ENCODE measurements around the gene SLC38A8. TPM values are rescaled to one million over a fixed set of nuclear protein-coding genes. Genes with fewer than 3 reads are reported as not detected.
A peak's percentile ranks its signal among the peaks of the same experiment; 100 is the strongest.

The SLC38A8 gene
- polyA plus RNA-seq, 3 donors = not detected

DNA sequence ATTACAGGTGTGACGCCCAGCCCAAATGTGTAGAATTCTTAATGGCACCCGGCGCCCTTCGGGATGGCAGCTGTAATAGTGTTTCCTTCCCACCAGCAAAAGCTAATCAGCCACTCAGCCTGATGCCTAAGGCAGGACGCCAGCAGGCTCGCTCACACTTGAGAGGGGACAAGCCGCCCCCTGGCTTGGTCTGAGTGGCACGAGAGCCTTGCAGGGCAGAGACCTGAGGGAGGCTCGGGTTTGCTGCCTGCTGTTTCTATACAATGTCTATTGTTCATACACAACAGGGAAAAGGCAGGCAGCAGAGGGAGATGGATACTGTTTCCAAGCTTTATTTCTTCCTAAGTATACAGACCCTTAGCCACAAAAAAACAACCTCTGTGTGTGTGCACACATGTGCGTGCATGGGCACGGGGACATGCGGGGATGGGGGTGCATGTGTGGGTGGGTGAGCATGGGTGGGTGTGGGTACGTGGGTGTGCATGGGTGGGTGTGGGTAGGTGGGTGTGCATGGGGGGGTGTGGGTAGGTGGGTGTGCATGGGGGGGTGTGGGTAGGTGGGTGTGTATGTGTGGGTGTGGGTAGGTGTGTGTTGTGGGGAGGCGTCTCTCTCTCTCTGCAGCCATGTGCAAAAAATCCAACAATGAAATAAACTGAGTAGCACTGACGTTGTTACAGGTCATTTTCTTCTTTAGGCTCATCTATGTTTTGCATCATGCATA, 10.0 kb downstream of the SLC38A8 start:
- no peak for DNase-seq

DNA sequence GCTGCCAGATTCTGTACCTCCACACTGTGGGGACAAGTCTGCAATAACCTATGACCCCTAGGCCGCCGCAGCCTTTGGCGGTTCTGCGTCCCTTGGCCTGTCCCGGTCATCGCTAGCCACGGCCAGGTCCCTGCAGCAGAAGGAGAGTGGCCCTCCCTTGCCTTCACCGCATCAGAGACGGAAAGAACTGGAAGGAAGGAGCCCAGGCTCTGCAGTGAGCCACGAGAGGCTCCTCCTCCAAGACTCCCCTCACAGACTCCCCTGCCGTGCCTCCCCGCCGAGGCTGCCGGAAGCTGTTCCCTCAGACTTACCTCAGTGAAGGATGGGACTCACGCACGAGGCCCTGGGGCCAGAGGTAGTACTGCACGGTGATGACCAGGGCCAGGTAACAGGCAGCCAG, 11.0 kb downstream of the SLC38A8 start:
- DNase-seq = no peak

DNA sequence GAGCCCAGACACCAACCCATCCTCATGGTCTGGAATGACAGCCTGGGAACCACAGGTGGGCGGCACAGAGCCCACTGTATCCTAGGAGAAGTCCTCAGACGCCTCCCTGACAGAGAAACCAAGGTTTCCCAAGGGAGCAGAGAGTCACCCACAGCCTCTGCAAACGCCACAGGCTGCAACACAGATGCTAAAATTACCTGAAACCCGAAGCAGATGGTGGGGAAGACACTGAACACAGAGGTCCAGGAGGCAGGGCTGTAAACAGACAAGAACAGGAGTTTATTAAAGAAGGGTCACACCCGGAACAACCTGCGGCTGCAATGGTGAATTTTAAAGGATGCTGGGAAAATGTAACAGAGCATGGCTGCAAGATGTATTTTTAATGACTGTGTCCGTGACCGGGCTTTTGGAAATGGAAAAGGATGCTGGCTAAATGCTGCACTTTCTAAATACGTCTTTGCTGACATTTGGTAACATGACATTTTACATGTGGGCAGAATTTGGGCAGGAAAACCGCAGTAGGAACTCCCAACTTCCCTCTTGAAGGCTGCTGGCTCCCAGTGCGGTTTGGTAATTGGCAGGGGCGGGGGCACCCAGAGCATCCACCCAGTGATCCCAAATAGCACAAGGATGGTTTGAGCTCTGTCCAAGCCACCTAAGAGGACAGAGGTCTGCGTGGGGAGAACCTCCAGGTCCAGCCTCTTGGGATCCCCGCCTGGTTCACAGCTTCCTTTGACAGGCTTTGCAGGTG, 13.1 kb downstream of the SLC38A8 start:
- no peak for DNase-seq

DNA sequence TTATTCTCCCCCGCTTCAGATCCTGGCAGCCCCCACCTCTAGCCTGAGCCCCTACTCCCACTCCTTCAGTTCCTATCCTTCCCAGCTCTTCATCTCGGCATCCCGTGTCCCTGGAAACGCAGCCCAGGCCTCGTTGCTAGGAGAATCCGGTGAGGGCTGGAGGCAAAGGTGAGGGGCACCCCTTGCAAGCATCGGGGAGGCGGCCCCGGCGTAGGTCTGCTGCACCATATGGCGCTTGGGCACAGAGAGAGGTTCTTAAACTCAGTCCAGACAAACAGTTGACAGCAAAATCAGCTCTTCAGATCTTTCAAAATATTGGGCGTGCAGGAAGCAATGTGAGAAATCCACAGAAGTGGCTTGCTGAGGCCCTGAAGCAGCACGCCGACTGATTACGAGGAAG, 15.0 kb downstream of the SLC38A8 start:
- DNase-seq = no peak

- no peak for DNase-seq
Measured at GRCh38 chr16:84026606-84027005, 16.0 kb downstream of the SLC38A8 start.

- DNase-seq = no peak
Measured at GRCh38 chr16:84024854-84025253, 17.7 kb downstream of the SLC38A8 start.

DNA sequence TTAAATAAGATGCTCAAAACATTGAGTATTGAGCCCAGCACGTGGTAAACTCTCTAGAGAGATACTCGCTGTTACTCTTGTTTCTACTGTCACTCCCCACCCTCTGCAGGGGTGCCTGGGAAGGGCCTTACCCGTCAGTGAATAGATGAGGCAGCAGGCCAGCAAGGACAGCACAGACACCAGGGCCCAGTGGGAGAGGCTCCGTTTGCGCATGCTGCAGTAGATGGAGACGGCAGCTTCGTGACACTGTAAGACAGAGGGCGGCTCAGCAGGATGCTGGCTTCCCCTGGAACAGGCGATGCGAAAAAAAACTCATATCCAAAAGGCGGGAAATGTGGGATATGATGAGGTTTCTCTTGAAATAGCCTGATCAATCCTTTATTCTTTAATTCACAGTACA, 20.0 kb downstream of the SLC38A8 start:
- DNase-seq = no peak

GRCh38 chr16:84021488-84021887, 21.1 kb downstream of the SLC38A8 start:
- no peak for DNase-seq

GRCh38 chr16:84020353-84020752, 22.2 kb downstream of the SLC38A8 start:
- DNase-seq = no peak

GRCh38 chr16:84018710-84019109, 23.9 kb downstream of the SLC38A8 start:
- DNase-seq = no peak

GRCh38 chr16:84016477-84016876, 26.1 kb downstream of the SLC38A8 start:
- no peak for DNase-seq

DNA sequence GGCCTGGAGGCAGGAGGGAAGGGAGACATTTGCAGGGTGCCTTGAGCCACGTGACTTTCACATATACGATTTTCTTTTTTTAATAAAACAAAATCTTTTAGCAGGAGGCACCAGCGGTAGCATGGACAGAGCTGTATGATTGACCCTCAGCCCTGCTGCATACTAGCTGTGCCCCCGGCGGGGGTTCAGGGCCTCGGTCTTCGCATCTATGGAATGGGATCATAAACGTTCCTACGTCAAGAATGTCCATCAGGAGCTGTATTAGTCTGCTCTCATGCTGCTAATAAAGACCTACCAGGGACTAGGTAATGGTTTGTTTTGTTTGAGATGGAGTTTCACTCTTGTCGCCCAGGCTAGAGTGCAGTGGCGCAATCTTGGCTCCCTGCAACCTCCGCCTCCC, 27.2 kb downstream of the SLC38A8 start:
- no peak for DNase-seq

GRCh38 chr16:84014570-84015327, 27.8 kb downstream of the SLC38A8 start:
- no peak for DNase-seq

DNA sequence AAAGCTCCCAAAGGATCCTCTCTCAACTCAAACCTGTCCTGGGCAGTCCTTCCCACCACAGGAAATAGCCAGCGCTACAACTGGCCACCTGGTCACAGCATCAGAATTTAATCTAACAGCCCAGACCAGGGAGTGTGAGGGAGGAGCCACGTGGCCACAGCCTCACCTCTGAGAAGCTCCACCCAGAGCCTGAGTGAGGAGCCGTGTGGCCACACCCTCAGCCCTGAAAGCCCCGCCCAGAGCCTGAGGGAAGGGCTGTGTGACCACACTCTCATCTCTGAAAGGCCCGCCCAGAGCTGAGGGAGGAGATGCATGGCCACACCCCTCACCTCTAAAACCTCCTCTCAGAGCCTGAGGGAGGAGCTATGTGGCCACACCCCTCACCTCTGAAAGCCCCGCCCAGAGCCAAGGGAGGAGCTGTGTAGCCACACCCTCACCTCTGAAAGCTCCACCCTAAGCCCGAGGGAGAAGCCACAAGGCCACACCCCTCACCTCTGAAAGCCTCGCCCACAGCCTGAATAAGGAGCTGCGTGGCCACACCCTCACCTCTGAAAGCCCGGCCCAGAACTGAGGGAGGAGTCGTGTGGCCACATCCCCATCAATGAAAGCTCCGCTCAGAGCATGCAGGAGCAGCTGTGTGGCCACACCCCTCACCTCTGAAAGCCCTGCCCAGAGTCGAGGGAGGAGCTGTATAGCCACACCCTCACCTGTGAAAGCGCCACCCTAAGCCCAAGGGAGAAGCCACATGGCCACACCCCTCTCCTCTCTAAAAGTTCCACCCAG, 28.6 kb downstream of the SLC38A8 start:
- peak; percentile 58 for DNase-seq

DNA sequence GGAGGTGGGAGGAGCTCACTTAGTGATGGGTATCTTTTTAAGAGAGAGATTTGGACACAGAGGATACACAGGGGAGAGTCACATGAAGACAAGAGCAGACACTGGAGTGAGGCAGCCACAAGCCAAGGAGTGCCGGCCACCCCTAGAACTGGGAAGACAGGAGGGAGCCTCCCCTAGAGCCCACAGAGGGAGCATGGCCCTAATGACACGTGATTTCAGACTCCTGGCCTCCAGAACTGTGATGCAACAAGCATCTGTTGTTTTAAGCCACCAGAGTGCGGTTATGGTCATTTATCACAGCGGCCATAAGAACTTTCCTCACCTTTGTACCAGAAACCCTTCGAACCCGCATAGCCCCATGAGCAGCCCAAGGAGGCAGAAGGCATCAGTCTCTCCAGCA, 33.3 kb downstream of the SLC38A8 start:
- no peak for DNase-seq

GRCh38 chr16:84007965-84008364, 34.6 kb downstream of the SLC38A8 start:
- no peak for DNase-seq

DNA sequence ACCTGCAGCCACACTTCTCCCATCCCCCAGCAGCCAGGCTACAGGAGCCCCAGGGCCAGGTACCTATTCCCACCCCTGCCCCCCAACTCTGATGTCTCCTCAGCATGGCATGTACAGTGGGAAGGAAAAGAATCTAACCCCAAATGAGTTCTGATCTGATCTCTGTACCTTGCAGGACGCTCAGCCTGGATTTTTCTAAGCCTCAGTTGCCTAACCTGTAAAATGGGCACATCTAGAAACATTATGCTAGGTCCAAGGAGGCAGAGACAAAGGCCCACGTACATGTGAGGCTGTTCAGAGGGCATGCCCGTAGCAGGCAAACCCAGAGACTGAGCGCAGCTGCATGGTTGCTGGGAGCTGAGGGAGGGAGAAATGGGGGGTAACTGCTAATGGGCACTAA, 35.1 kb downstream of the SLC38A8 start:
- no peak for DNase-seq

- DNase-seq = no peak
Measured at GRCh38 chr16:84005391-84005790, 37.2 kb downstream of the SLC38A8 start.

GRCh38 chr16:84004442-84004841, 38.2 kb downstream of the SLC38A8 start:
- DNase-seq = no peak

GRCh38 chr16:84003038-84003437, 39.6 kb downstream of the SLC38A8 start:
- DNase-seq = no peak

- DNase-seq = no peak
Measured at GRCh38 chr16:84001726-84002125, 40.9 kb downstream of the SLC38A8 start.

All from renal pelvis (tissue), 4 donors.